WERI-Rb-1 (cell line): ENCODE results near the gene CTNNA3.

ENCODE experiments used
- DNase-seq: peaks from one replicate; pipeline ENCODE4 v3.0.0-alpha.2; 2020
- H3K27ac ChIP-seq: fragments of 250-450 bp; sonication (Bioruptor Pico); 2 replicates; pipeline ENCODE4 v1.5.1; 2020; ENCODE audit warnings: mild to moderate bottlenecking, moderate library complexity
- H3K27me3 ChIP-seq: fragments of 250-450 bp; sonication (Bioruptor Pico); 2 replicates; pipeline ENCODE4 v1.5.1; 2021; ENCODE audit warnings: mild to moderate bottlenecking, low read depth, moderate library complexity; ENCODE audit not compliant: insufficient read depth, severe bottlenecking
- H3K36me3 ChIP-seq: fragments of 250-450 bp; sonication (Bioruptor Pico); 2 replicates; pipeline ENCODE4 v1.5.1; 2020; ENCODE audit warnings: mild to moderate bottlenecking, moderate library complexity
- H3K4me3 ChIP-seq: 2 replicates; pipeline ENCODE4 v1.5.1; 2011; ENCODE audit warnings: low read depth, mild to moderate bottlenecking, control low read depth, low read length
- H3K9me3 ChIP-seq: fragments of 250-450 bp; sonication (Bioruptor Pico); 2 replicates; pipeline ENCODE4 v1.5.1; 2021; ENCODE audit warnings: mild to moderate bottlenecking, moderate library complexity; ENCODE audit not compliant: severe bottlenecking
- CTCF ChIP-seq: IDR thresholded peaks from 2 replicates; pipeline ENCODE4 v1.5.1; 2011; ENCODE audit warnings: low read depth, mild to moderate bottlenecking, control low read depth, inconsistent platforms, low read length

Gene CTNNA3

GRCh38 chr10:65864529-65864928 is 1831.5 kb downstream of the CTNNA3 start:
- no peaks in the 10 kb centered on the region for H3K9me3 ChIP-seq
- no peak overlapping the region for H3K27ac ChIP-seq
- no peaks in the 10 kb centered on the region for H3K36me3 ChIP-seq
- no peak for TF ChIP-seq CTCF
- no peak for DNase-seq
- no peak overlapping the region for H3K4me3 ChIP-seq
- H3K27me3 ChIP-seq, result no peaks in the 10 kb centered on the region

- Histone ChIP-seq H3K27me3 (no peaks in the 10 kb centered on the region), H3K4me3 (no peak overlapping the region), H3K36me3 (no peaks in the 10 kb centered on the region), H3K27ac (no peak overlapping the region), H3K9me3 (no peaks in the 10 kb centered on the region)
- DNase-seq, result no peak
- no peak for TF ChIP-seq CTCF
These were observed 1832.0 kb downstream of the CTNNA3 start for GRCh38 chr10:65864036-65864435.
